Urinary bladder (tissue), 4 donors: ENCODE measurements around the gene ANXA3. TPM values are rescaled to one million over a fixed set of nuclear protein-coding genes. Genes with fewer than 3 reads are reported as not detected.
"Not testable (repeated sequence)": the region's sequence is repeated elsewhere in the genome, so short reads cannot be mapped to it uniquely, and the experiment has no call there.

Experiments
- DNase-seq: peaks from one replicate; pipeline ENCODE4 v3.0.0-alpha.2; 2015; ENCODE audit errors: extremely low spot score
- H3K27ac ChIP-seq: one replicate; pipeline ENCODE4 v1.5.1; 2013; ENCODE audit warnings: low read depth, mild to moderate bottlenecking, moderate library complexity
- H3K36me3 ChIP-seq: one replicate; pipeline ENCODE4 v1.6.1; 2013; ENCODE audit warnings: mild to moderate bottlenecking, moderate library complexity; ENCODE audit not compliant: insufficient read depth
- H3K4me1 ChIP-seq: one replicate; pipeline ENCODE4 v1.6.1; 2013; ENCODE audit warnings: mild to moderate bottlenecking, moderate library complexity; ENCODE audit not compliant: insufficient read depth
- H3K4me3 ChIP-seq: one replicate; pipeline ENCODE4 v1.5.1; 2013; ENCODE audit warnings: low read depth, low read length
- WGBS: extraction: QIAGEN DNeasy Blood & Tissue Kit; methylation state at CpG from one replicate; pipeline ENCODE4 v1.1.7; 2013; 5-methylcytosine and 5-hydroxymethylcytosine counted together
- polyA plus RNA-seq: library from polyadenylated mRNA; stranded (reverse); fragments of 200-250 nt; gene quantifications from one replicate; pipeline ENCODE4 v1.2.3, GENCODE V29; 2013
- total RNA-seq: library from RNA; depleted of rRNA; stranded (reverse); fragments of >200 nt; gene quantifications from one replicate; pipeline ENCODE4 v1.2.3, GENCODE V29; 2014
- donor health status: healthy with polysubstance abuse.
- donor health status: healthy.

ANXA3 gene
- total and polyA plus RNA-seq, 2 donors = 2.7 to 29.1 TPM

DNA sequence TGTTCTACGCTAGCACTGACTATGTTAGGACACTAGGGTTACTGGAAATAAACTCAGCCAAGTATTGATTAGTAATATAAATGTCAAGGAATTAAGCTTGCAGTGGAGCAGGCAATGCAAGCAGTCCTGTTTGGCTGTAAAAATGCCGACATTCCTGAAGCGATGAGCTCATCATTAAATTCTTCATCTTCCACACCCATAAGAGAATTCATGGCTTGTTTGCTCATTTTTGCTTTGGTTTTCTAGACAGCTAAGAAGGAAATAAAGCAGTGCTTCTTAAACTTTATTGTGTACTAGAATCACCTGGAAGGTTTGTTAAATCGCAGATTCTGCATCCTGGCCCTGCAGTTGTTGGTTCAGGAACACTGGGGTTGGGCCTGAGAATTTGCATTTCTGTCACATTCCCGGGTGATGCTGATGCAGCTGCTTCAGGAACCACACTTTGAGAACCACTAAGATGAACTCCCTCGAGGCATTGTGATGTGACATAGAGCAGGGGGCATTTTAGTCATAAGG lies 17.8 kb downstream of the ANXA3 start:
- no peak overlapping the region for H3K27ac ChIP-seq
- DNase-seq = peak; percentile 64
- H3K4me3 ChIP-seq = no peak overlapping the region
- H3K36me3 ChIP-seq = no peaks in the 10 kb centered on the region
- WGBS = 41% methylated on average over 6 of the region's 6 CpGs
- no peaks in the 10 kb centered on the region for H3K4me1 ChIP-seq

- no peak overlapping the region for H3K27ac ChIP-seq
- 88% methylated on average over 2 of the region's 2 CpGs for WGBS
These were observed 18.5 kb downstream of the ANXA3 start for GRCh38 chr4:78570117-78570516.

DNA sequence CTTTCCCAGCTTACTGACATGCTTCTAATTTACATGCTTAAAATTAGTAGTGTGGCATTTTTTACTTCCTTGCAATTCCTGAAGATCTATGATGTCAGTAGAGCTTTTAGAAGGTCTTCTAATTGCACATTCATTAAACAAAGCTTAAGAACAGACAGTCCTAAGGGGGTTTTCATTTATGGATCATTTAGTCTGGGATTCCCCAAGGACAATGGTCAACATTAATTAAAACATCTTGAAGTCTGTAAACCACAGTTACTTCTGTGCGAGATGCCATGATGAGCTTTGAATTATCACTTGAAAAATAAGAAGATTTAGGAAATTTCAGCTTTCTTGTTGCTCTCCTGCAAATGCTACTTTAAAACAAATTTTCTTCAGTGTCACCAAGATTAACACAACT lies 20.2 kb downstream of the ANXA3 start:
- 99% methylated on average over 1 of the region's 1 CpG for WGBS
- no peak overlapping the region for H3K27ac ChIP-seq
- H3K4me1 ChIP-seq = no peaks in the 10 kb centered on the region
- no peak overlapping the region for H3K4me3 ChIP-seq
- no peaks in the 10 kb centered on the region for H3K36me3 ChIP-seq
- no peak for DNase-seq

More at GRCh38 chr4:78570117-78570516, 18.5 kb downstream of the ANXA3 start:
- H3K4me1 ChIP-seq = no peaks in the 10 kb centered on the region
- H3K4me3 ChIP-seq = no peak overlapping the region
- no peaks in the 10 kb centered on the region for H3K36me3 ChIP-seq
- DNase-seq = no peak

GRCh38 chr4:78578674-78579425 lies 27.3 kb downstream of the ANXA3 start:
- no peak overlapping the region for H3K4me3 ChIP-seq
- no peaks in the 10 kb centered on the region for H3K36me3 ChIP-seq
- no peak for DNase-seq
- H3K4me1 ChIP-seq = no peaks in the 10 kb centered on the region
- 95% methylated on average over 3 of the region's 3 CpGs for WGBS
- H3K27ac ChIP-seq = no peak overlapping the region

DNA sequence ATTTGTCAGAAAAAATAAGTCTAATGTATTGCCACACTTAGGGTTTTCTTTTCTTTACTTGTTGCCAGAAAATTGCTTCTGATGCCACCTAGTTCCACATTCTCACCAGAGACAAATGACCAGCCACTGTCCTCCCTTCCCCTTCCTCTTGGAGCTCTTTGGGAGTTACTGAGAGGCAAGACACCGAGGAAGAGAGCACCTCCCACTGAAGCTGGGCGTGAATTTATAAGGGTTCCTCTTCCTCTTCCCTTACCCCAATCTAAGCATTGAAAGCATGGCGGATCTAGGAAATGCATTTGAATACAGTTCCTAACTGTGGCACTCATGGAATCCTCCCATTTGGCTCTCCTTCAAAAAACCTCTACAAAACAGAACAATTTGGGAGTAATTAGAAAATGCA lies 30.0 kb downstream of the ANXA3 start:
- 80% methylated on average over 3 of the region's 3 CpGs for WGBS
- Histone ChIP-seq H3K4me1 (no peaks in the 10 kb centered on the region), H3K27ac (no peak overlapping the region), H3K4me3 (no peak overlapping the region), H3K36me3 (no peaks in the 10 kb centered on the region)
- DNase-seq = no peak

DNA sequence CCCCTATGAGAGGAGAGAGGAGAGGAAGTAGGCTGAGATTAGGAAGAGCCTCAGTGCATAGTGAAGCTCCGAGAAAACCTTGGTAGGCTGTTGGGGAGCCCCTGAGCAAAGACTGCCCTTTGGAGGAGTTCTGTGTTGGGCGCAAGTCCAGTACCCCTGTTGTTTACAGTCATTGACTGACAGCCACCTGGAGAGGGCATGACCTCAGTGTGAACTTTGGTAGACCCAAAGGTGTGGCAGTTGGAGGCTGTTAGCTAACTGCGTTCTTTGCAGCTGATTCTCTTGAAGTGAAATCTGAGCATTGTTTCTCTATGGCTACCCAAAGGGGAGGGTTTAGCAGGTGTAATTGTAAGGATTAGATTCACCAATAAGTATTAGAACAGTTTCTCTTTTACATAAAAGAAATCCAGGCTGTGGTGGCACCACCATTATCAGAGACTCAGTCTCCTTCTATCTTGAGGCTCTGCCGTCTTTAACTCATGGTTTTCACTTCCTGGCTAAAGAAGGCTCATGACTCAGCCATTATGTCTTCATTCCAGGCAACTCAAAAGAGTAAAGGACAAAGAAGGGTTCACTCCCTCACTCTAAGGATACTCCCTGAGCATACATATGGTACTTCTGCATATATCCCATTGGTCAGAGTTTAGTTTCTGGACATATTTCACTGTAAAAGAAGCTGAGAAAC lies 33.4 kb downstream of the ANXA3 start:
- Histone ChIP-seq H3K4me1 (no peaks in the 10 kb centered on the region), H3K36me3 (no peaks in the 10 kb centered on the region), H3K4me3 (no peak overlapping the region), H3K27ac (no peak overlapping the region)
- DNase-seq = no peak
- 94% methylated on average over 4 of the region's 4 CpGs for WGBS

DNA sequence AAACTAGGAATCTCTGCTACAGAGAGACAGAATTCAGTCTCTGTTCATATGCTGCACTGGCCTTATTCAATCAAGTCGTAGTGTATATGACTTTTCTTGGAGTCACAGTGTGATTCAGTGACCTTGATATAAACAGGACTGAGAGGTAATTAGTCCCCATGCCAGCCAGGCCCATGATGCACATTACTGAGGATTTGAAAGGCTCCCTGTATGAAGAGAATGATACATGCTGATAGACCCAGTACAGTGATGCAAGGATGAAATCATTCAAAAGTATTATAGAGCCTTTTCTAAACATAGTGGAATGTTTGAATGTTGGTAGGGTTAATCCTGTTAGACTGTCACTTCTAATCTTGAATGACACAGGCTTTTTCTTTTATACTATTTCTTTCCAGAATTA lies 34.1 kb downstream of the ANXA3 start:
- no peak overlapping the region for H3K27ac ChIP-seq
- H3K36me3 ChIP-seq = no peaks in the 10 kb centered on the region
- H3K4me3 ChIP-seq = no peak overlapping the region
- no peaks in the 10 kb centered on the region for H3K4me1 ChIP-seq
- DNase-seq = no peak
- 51% methylated on average over 1 of the region's 1 CpG for WGBS

- H3K36me3 ChIP-seq = no peaks in the 10 kb centered on the region
- no peak for DNase-seq
- no peaks in the 10 kb centered on the region for H3K4me1 ChIP-seq
- WGBS = 62% methylated on average over 4 of the region's 4 CpGs
- H3K27ac ChIP-seq = no peak overlapping the region
- H3K4me3 ChIP-seq = no peak overlapping the region
These were observed 37.5 kb downstream of the ANXA3 start for GRCh38 chr4:78588894-78589545.

DNA sequence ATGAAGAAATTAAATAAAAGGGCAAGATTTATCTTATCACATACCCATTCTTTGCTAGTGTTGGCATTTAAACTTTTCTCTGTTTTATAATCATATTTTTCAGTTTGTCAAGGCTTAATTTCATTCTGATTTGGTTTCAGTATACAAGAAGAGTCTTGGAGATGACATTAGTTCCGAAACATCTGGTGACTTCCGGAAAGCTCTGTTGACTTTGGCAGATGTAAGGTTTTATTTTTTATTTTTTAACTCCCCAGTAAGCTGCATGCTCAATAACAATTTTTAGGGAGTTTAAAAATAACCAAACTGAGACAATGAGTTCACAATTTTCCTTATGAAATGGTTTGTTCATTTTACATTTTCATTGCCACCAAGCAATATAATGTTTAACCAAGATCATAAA lies 39.8 kb downstream of the ANXA3 start:
- DNase-seq = no peak
- H3K4me1 ChIP-seq = no peaks in the 10 kb centered on the region
- no peak overlapping the region for H3K27ac ChIP-seq
- H3K36me3 ChIP-seq = no peaks in the 10 kb centered on the region
- WGBS = 61% methylated on average over 2 of the region's 2 CpGs
- no peak overlapping the region for H3K4me3 ChIP-seq

DNA sequence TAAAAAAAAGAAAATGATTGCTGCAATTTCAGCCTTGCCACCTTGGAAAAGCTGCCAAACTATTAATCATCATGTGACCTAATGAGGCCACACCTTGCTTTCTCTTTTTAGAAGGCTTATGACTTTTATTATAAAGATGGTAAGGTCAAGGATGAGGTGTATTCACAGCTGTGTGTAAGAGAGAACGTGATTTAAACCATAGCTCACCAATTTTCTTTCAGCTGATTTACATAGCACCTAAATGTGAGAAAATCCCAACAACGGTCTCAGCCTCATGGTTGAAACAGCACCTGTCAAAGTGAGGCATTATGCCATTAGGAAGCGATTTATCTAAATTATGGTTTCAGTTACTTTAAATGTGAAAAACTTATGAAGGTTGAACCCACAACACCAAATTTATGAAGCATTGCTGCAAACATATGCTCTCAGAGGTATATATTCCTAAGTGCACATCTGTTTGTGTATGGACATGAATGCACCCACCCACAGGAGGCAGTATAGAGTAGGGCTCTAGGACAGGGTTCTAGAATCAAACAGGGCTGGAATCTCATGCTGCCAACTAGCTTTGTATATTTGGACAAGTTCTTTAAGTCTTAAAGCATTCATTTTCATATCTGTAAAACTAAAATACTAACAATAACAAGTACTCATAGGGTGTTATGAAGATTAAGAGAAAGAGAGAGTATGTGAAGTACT lies 40.7 kb downstream of the ANXA3 start:
- Histone ChIP-seq H3K4me1 (no peaks in the 10 kb centered on the region), H3K36me3 (no peaks in the 10 kb centered on the region), H3K27ac (no peak overlapping the region), H3K4me3 (no peak overlapping the region)
- 81% methylated on average over 3 of the region's 3 CpGs for WGBS
- no peak for DNase-seq

- Histone ChIP-seq H3K36me3 (no peaks in the 10 kb centered on the region), H3K27ac (no peak overlapping the region), H3K4me1 (no peaks in the 10 kb centered on the region), H3K4me3 (no peak overlapping the region)
- DNase-seq = no peak
- WGBS = 86% methylated on average over 3 of the region's 3 CpGs
These were observed 44.7 kb downstream of the ANXA3 start for GRCh38 chr4:78596111-78596742.

GRCh38 chr4:78598431-78598830 lies 46.9 kb downstream of the ANXA3 start:
- DNase-seq, H3K27ac ChIP-seq, H3K36me3 ChIP-seq, H3K4me3 ChIP-seq, H3K4me1 ChIP-seq: not testable (repeated sequence)
- 93% methylated on average over 10 of the region's 10 CpGs for WGBS

DNA sequence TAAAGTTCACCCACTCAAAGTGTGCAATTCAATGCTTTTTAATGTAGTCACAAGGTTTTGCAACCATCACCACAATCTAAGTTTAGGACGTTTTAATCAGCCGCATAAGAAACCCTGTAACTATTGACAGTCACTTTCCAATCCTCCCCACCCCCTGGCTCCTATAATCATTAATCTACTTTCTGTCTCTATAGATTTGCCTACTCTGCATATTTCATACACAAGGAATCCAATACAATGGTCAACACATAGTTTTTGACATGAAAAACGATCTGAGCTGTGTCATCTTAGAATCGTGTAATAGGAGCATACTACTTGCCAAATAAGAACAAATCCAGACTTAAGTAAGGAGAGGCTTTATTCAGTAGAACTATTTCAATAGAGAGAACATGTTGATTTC lies 47.6 kb downstream of the ANXA3 start:
- no peak overlapping the region for H3K27ac ChIP-seq
- H3K36me3 ChIP-seq = no peaks in the 10 kb centered on the region
- no peak overlapping the region for H3K4me3 ChIP-seq
- H3K4me1 ChIP-seq = no peaks in the 10 kb centered on the region
- DNase-seq = no peak
- 88% methylated on average over 4 of the region's 4 CpGs for WGBS
